ENCODE measurements around the gene HDDC3. TPM values are rescaled to one million over a fixed set of nuclear protein-coding genes. Genes with fewer than 3 reads are reported as not detected.

The HDDC3 gene
- total RNA-seq, 1 experiment from 2014 or later, result 13.3 TPM

DNA sequence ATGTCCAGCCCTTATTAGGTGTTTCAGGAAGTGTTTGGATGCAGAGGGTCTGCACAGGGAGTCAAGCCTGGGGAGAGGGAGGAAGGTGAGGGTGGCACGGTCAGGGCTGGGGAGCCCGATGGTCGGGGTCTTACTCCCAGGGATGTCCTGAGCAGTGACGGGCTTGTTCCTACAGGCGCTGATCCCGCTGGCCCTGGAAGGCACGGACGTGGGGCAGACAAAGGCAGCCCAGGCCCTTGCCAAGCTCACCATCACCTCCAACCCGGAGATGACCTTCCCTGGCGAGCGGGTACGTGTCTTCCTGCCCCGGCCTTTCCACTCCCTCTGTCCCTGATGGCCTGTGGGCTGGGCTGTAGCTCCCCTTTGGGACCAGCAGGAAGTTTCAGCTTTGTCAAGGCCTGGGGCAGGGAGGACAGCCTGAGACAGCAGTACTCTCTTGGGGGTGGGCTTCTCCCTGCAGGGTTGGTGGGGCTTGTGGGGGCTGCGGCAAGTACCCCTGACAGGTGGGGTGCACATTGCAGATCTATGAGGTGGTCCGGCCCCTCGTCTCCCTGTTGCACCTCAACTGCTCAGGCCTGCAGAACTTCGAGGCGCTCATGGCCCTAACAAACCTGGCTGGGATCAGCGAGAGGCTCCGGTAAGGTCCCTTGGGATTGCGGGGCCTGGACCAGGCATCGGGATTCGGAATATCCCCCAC lies 17.8 kb upstream of the HDDC3 start:
- H3K18ac ChIP-seq (ENCODE audit: insufficient read length, low read depth, low read length), result no peak overlapping the region
- no peak overlapping the region for H3K56ac ChIP-seq (ENCODE audit: insufficient read length, low read depth, low read length)
- no peak overlapping the region for H2BK5ac ChIP-seq (ENCODE audit: insufficient read length, low read length)
- no peak overlapping the region for H3K9ac ChIP-seq (ENCODE audit: extremely low read depth, insufficient read length, low read length)
- no peak overlapping the region for H2AK5ac ChIP-seq (ENCODE audit: insufficient read length, low read length)
- H3K23me2 ChIP-seq (ENCODE audit: insufficient read length, low read depth, low read length, poor library complexity, severe bottlenecking), result peaks cover 3% of the 10 kb centered on the region
- H3K23ac ChIP-seq (ENCODE audit: insufficient read length, low read depth, low read length), result no peak overlapping the region
- Mint-ChIP-seq H3K27ac (no peak overlapping the region), H3K4me1 (no peaks in the 10 kb centered on the region), H3K36me3 (ENCODE audit: insufficient read depth in 1 of 3, low read depth in 3 of 3) (peaks cover 29 to 80% (median 66%) of the 10 kb centered on the region in 3 experiments; a peak in 6 of 7 replicates), H3K9me3 (no peaks in the 10 kb centered on the region), H3K4me3 (no peak overlapping the region), H3K27me3 (ENCODE audit: low read depth) (no peaks in the 10 kb centered on the region)
- H2BK12ac ChIP-seq (ENCODE audit: insufficient read length, low read depth, low read length), result no peak overlapping the region
- no peak overlapping the region for H3T11ph ChIP-seq (ENCODE audit: low read length)
- WGBS (ENCODE audit: extremely low coverage, insufficient read length, low lambda C conversion rate), result no CpG with 5 or more reads among the region's 23 CpGs
- H3K27me3 ChIP-seq (ENCODE audit: insufficient read depth, low read length), result no peaks in the 10 kb centered on the region
- no peaks in the 10 kb centered on the region for H3K4me1 ChIP-seq (ENCODE audit: insufficient read depth, low read length)
- H2BK20ac ChIP-seq (ENCODE audit: low read depth, low read length, poor library complexity, severe bottlenecking), result no peak overlapping the region
- H4K5ac ChIP-seq (ENCODE audit: insufficient read length, low read depth, low read length), result no peak overlapping the region
- TF ChIP-seq, protein P1, sequence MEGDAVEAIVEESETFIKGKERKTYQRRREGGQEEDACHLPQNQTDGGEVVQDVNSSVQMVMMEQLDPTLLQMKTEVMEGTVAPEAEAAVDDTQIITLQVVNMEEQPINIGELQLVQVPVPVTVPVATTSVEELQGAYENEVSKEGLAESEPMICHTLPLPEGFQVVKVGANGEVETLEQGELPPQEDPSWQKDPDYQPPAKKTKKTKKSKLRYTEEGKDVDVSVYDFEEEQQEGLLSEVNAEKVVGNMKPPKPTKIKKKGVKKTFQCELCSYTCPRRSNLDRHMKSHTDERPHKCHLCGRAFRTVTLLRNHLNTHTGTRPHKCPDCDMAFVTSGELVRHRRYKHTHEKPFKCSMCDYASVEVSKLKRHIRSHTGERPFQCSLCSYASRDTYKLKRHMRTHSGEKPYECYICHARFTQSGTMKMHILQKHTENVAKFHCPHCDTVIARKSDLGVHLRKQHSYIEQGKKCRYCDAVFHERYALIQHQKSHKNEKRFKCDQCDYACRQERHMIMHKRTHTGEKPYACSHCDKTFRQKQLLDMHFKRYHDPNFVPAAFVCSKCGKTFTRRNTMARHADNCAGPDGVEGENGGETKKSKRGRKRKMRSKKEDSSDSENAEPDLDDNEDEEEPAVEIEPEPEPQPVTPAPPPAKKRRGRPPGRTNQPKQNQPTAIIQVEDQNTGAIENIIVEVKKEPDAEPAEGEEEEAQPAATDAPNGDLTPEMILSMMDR (conservative IDR thresholded peaks at IDR 0.05), result no peak
- H3K79me2 ChIP-seq (ENCODE audit: insufficient read depth, low read length), result no peaks in the 10 kb centered on the region
- H2AFZ ChIP-seq (ENCODE audit: low read length), result no peak overlapping the region
- H4K91ac ChIP-seq (ENCODE audit: insufficient read length, low read depth, low read length), result no peak overlapping the region
- H3K27ac ChIP-seq (ENCODE audit: insufficient read length, low read depth, low read length), result no peak overlapping the region
- peaks cover 3% of the 10 kb centered on the region for H4K20me1 ChIP-seq (ENCODE audit: control insufficient read depth, insufficient read depth, insufficient read length)
- no peak overlapping the region for H2BK120ac ChIP-seq (ENCODE audit: low read depth, low read length, poor library complexity, severe bottlenecking)
- no peak overlapping the region for H3K4me2 ChIP-seq (ENCODE audit: insufficient read depth, insufficient read length, low read length)
- DNase-seq, result no peak
- H3K4ac ChIP-seq (ENCODE audit: low read depth, low read length), result no peak overlapping the region
- no peaks in the 10 kb centered on the region for H3K79me1 ChIP-seq (ENCODE audit: insufficient read depth, low read depth, low read length, poor library complexity, severe bottlenecking)
- H4K8ac ChIP-seq (replicated peaks; ENCODE audit: insufficient read length, low read depth, low read length), result no peak overlapping the region
- no peak overlapping the region for H3K14ac ChIP-seq (ENCODE audit: insufficient read depth, low read length)
- no peaks in the 10 kb centered on the region for H3K9me3 ChIP-seq (ENCODE audit: control insufficient read depth, low read depth, low read length)
- no peak overlapping the region for H2BK15ac ChIP-seq (ENCODE audit: low read depth, low read length)
